ENCODE data around the gene EFR3B.

Gene EFR3B

GRCh38 chr2:25178976-25179375, 137.1 kb downstream of the EFR3B start:
- no peaks in the 10 kb centered on the region for H3K4me1 ChIP-seq (ENCODE audit: insufficient read depth, low read length)
- no peak overlapping the region for H3K9ac ChIP-seq (ENCODE audit: low read depth, low read length)
- H3K4me3 ChIP-seq (ENCODE audit: low read length) = no peak overlapping the region
- H3K27ac ChIP-seq (ENCODE audit: low read length) = no peak overlapping the region
- H3K27me3 ChIP-seq (ENCODE audit: insufficient read depth, low read length) = no peaks in the 10 kb centered on the region; the same call in 1 of the 2 replicates
- no peaks in the 10 kb centered on the region for H3K9me3 ChIP-seq (ENCODE audit: insufficient read depth, low read depth, low read length)
- no peaks in the 10 kb centered on the region for H3K36me3 ChIP-seq (ENCODE audit: insufficient read depth, low read depth, low read length)

DNA sequence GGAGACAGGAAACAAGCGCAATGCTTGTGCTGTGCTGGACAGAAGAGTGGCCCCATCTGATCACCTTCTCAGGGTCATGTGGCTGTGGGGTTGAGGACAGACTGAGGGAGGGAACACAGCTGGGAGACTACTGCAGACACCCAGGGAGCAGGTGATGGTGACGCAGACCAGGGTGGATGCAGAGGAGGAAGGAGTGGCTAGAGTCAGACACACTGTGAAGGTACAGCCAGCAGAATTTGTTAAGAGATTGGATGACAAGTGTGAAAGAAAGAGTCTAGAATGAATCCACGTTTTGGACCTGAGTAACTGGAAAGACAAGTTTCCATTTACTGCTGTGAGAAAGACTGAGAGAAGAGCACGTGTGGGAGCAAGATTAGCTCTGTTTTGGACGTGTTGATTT, 142.4 kb downstream of the EFR3B start:
- Histone ChIP-seq H3K4me1 (ENCODE audit: insufficient read depth, low read length) (no peaks in the 10 kb centered on the region), H3K36me3 (ENCODE audit: insufficient read depth, low read depth, low read length) (no peaks in the 10 kb centered on the region), H3K27ac (ENCODE audit: low read length) (no peak overlapping the region), H3K27me3 (ENCODE audit: insufficient read depth, low read length) (no peaks in the 10 kb centered on the region), H3K4me3 (ENCODE audit: low read length) (no peak overlapping the region), H3K9ac (ENCODE audit: low read depth, low read length) (no peak overlapping the region), H3K9me3 (ENCODE audit: insufficient read depth, low read depth, low read length) (no peaks in the 10 kb centered on the region)

DNA sequence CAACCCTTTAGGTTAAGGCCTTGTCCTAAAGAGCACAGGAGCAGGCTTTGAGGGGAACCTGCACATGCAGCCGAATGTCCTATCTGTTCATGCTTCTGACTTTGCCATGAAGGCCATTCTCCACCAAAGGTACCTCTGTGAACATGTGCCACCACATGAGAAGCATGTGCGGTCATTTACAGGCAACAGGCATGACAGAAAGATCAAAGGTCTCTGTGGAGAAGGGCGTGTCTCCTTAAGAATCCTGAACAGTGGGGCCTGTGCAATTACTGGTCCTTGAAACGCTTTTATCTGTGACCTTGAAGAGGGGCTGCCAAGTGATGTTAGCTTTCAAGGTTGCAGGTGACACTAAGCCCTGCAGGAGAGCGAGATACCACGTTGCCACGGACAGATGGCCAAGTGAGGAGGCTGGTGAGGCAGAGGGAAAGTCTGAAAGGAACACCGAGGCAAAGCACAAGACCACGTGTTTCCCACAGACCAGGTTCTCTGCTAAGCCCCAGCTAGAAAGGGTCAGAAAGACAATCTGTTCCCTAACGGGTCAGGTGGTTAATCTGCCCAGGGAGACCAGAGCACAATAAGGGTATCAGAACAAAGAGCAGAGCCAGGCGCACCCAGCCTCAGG, 146.0 kb downstream of the EFR3B start:
- Histone ChIP-seq H3K27ac (ENCODE audit: low read length) (no peak overlapping the region), H3K36me3 (ENCODE audit: insufficient read depth, low read depth, low read length) (no peaks in the 10 kb centered on the region), H3K4me3 (ENCODE audit: low read length) (no peak overlapping the region), H3K9me3 (ENCODE audit: insufficient read depth, low read depth, low read length) (no peaks in the 10 kb centered on the region), H3K27me3 (ENCODE audit: insufficient read depth, low read length) (no peaks in the 10 kb centered on the region), H3K4me1 (ENCODE audit: insufficient read depth, low read length) (no peaks in the 10 kb centered on the region), H3K9ac (ENCODE audit: low read depth, low read length) (no peak overlapping the region)

DNA sequence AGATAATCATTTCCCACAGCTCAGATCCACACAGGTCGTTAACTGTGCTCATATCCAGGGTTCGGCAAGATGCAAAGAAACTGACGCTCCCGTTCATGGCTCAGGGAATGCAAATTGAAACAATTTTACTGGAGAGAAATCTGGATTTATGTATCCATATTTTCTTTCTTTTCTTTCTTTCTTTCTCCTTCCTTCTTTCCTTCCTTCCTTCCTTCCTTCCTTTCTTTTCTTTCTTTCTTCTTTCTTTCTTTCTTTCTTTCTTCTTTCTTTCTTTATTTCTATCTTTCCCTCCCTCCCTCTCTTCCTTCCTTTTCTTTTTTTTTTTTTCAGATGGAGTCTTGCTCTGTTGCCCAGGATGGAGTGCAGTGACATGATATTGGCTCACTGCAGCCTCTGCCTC, 146.5 kb downstream of the EFR3B start:
- Histone ChIP-seq H3K4me1 (ENCODE audit: insufficient read depth, low read length) (no peaks in the 10 kb centered on the region), H3K27ac (ENCODE audit: low read length) (no peak overlapping the region), H3K36me3 (ENCODE audit: insufficient read depth, low read depth, low read length) (no peaks in the 10 kb centered on the region), H3K27me3 (ENCODE audit: insufficient read depth, low read length) (no peaks in the 10 kb centered on the region), H3K9me3 (ENCODE audit: insufficient read depth, low read depth, low read length) (no peaks in the 10 kb centered on the region), H3K9ac (ENCODE audit: low read depth, low read length) (no peak overlapping the region), H3K4me3 (ENCODE audit: low read length) (no peak overlapping the region)

DNA sequence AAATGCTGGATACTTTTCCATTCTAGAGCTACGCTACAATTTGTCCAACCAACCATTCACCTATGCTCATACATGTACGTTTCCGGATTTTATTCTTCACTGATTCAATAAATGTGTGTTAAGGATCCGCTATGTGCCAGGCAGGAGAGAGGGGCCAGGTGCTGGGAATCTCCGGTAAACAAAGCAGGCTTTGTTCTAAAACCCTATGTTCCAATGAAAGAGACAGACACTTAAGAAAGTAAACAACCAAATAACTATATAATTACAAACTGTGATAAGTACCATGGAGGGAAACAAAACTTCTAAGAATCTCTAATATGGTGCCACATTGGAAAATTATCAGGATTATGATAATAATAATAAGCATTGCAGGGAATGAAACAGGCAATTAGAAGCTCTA, 148.7 kb downstream of the EFR3B start:
- H3K9me3 ChIP-seq (ENCODE audit: insufficient read depth, low read depth, low read length) = no peaks in the 10 kb centered on the region
- no peak overlapping the region for H3K27ac ChIP-seq (ENCODE audit: low read length)
- no peaks in the 10 kb centered on the region for H3K36me3 ChIP-seq (ENCODE audit: insufficient read depth, low read depth, low read length)
- no peak overlapping the region for H3K4me3 ChIP-seq (ENCODE audit: low read length)
- no peak overlapping the region for H3K9ac ChIP-seq (ENCODE audit: low read depth, low read length)
- no peaks in the 10 kb centered on the region for H3K4me1 ChIP-seq (ENCODE audit: insufficient read depth, low read length)
- H3K27me3 ChIP-seq (ENCODE audit: insufficient read depth, low read length) = no peaks in the 10 kb centered on the region

DNA sequence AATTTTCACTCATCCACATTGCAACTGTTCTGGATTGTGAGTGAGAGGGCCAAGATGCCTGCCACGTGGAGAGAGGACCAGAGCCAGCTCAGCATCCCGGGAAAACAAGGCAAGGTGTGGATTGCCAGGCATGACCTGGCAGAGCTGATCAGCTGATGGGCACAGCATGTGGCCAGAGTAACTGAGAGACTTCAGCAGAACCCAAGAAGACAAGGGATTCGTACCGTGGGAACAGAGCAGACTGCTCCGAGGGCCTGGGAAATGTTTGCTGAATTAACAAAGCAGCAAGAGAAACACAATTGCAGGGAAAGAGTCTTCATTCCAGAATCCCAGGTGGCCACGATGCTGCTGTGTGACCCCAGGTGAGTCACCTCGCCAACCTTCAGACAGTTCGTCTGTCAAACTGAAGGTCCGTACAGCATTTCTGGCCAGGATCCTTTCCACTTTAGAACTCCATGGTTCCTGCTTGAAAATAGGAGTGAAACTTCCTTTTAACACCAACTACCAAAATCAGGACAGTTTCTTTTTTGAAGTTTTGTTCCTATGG, 152.8 kb downstream of the EFR3B start:
- H3K9ac ChIP-seq (ENCODE audit: low read depth, low read length) = no peak overlapping the region
- H3K9me3 ChIP-seq (ENCODE audit: insufficient read depth, low read depth, low read length) = no peaks in the 10 kb centered on the region

DNA sequence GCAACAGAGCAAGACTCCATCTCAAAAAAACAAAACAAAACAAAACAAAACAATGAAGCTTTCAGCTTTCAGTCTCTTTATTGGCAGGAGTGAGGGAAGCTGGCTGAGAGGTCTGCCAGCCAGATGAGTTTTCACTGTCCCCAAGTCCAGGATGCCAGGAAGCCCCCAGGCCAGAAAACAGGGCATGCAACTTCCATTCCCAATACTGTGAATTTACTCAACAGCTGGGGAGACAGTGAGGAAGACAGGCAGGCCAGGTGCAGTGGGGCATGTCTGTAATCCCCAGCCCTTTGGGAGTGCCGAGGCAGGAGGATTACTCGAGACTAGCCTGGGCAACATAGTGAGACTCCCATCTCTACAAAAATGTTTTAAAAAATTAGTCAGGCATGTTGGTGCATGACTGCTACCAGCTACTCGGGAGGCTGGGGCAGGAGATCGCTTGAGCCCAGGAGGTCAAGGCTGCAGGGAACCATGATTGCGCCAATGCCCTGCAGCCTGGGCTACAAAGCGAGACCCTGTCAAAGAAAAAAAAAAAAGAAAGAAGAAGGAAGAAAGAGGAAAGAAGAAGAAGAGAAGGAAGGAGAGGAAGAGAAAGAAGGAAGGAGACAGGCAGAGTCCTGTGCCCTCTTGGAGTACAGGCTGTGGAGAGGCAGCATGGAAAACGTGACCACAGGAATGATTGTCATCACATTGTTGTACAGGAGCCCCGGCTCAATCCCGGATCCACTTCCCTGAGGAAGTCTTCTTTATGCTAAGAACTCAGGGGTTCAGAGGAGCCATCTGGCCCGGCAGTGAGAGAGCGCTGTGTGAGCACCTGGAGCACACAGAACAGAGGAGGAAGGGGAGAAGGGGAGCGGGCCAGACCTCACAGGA, 155.7 kb downstream of the EFR3B start:
- Histone ChIP-seq H3K4me1 (ENCODE audit: insufficient read depth, low read length) (no peaks in the 10 kb centered on the region), H3K9me3 (ENCODE audit: insufficient read depth, low read depth, low read length) (no peaks in the 10 kb centered on the region), H3K27ac (ENCODE audit: low read length) (no peak overlapping the region), H3K9ac (ENCODE audit: low read depth, low read length) (no peak overlapping the region), H3K4me3 (ENCODE audit: low read length) (no peak overlapping the region), H3K36me3 (ENCODE audit: insufficient read depth, low read depth, low read length) (no peaks in the 10 kb centered on the region), H3K27me3 (ENCODE audit: insufficient read depth, low read length) (no peaks in the 10 kb centered on the region)

More for the DNA sequence above, 152.8 kb downstream of the EFR3B start:
- Histone ChIP-seq H3K4me3 (ENCODE audit: low read length) (no peak overlapping the region), H3K4me1 (ENCODE audit: insufficient read depth, low read length) (no peaks in the 10 kb centered on the region), H3K27me3 (ENCODE audit: insufficient read depth, low read length) (no peaks in the 10 kb centered on the region), H3K36me3 (ENCODE audit: insufficient read depth, low read depth, low read length) (no peaks in the 10 kb centered on the region), H3K27ac (ENCODE audit: low read length) (no peak overlapping the region)

GRCh38 chr2:25198209-25198525, 156.3 kb downstream of the EFR3B start:
- no peaks in the 10 kb centered on the region for H3K36me3 ChIP-seq (ENCODE audit: insufficient read depth, low read depth, low read length)
- no peak overlapping the region for H3K4me3 ChIP-seq (ENCODE audit: low read length)
- no peak overlapping the region for H3K27ac ChIP-seq (ENCODE audit: low read length)
- H3K27me3 ChIP-seq (ENCODE audit: insufficient read depth, low read length) = no peaks in the 10 kb centered on the region
- no peaks in the 10 kb centered on the region for H3K9me3 ChIP-seq (ENCODE audit: insufficient read depth, low read depth, low read length)
- H3K4me1 ChIP-seq (ENCODE audit: insufficient read depth, low read length) = no peaks in the 10 kb centered on the region
- no peak overlapping the region for H3K9ac ChIP-seq (ENCODE audit: low read depth, low read length)

DNA sequence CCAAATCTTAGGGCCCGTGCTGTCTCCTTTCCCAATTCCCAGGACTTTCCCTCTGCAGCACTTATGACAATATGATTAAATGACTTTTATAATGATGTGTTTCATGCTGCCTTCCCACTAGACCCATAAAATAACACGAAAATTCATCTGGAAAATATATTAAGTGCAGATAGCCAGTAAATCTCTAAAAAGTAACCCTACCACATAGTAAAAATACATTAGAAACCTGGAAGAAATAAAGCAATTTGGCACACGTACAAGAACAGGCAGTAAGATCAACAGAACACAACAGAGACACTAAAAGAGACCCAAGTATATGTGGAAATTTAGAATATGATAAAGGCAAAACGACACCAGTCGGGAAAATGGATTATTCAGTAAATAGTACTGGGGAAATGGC, 156.7 kb downstream of the EFR3B start:
- H3K27ac ChIP-seq (ENCODE audit: low read length) = no peak overlapping the region
- no peak overlapping the region for H3K9ac ChIP-seq (ENCODE audit: low read depth, low read length)
- no peak overlapping the region for H3K4me3 ChIP-seq (ENCODE audit: low read length)
- no peaks in the 10 kb centered on the region for H3K9me3 ChIP-seq (ENCODE audit: insufficient read depth, low read depth, low read length)
- no peaks in the 10 kb centered on the region for H3K27me3 ChIP-seq (ENCODE audit: insufficient read depth, low read length)
- no peaks in the 10 kb centered on the region for H3K4me1 ChIP-seq (ENCODE audit: insufficient read depth, low read length)
- H3K36me3 ChIP-seq (ENCODE audit: insufficient read depth, low read depth, low read length) = no peaks in the 10 kb centered on the region

DNA sequence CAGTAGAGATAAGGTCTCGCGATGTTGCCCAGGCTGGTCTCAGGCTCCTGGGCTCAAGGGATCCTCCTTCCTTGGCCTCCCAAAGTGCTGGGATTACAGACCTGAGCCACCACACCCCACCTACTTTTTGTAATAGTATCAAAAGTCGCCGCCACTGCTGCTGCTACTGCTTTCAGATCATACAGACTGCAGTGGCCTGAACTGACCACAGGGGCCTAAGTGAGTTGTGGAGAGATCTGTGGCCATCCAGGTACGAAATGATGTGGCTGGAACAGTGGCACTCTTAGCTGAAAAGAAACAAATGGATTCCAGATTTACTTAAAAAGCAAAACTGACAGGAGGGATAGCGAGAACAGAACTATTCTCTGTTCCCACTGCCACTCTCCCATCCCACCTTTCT, 159.4 kb downstream of the EFR3B start:
- H3K27ac ChIP-seq (ENCODE audit: low read length) = no peak overlapping the region
- H3K4me1 ChIP-seq (ENCODE audit: insufficient read depth, low read length) = no peaks in the 10 kb centered on the region
- no peaks in the 10 kb centered on the region for H3K9me3 ChIP-seq (ENCODE audit: insufficient read depth, low read depth, low read length)
- H3K36me3 ChIP-seq (ENCODE audit: insufficient read depth, low read depth, low read length) = no peaks in the 10 kb centered on the region
- H3K9ac ChIP-seq (ENCODE audit: low read depth, low read length) = no peak overlapping the region
- H3K27me3 ChIP-seq (ENCODE audit: insufficient read depth, low read length) = no peaks in the 10 kb centered on the region
- no peak overlapping the region for H3K4me3 ChIP-seq (ENCODE audit: low read length)

DNA sequence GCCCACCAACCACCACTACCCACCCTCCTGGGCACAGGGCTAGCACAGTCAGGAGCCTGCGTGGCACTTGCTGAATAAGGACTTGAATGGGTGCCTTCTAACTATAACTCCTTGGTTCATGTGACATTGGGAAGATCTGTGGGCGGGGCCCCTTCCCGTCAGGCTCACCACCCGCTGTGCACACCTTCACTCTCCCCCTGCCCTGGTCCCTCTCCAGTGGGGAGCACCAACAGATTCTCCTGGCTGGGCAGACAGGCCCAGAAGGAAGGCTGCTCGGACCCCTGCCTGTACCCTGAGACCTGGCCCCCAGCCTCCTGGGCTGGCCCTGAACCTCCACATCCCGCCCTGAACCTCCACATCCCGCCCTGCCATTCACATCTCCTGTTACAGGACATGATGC, 159.9 kb downstream of the EFR3B start:
- Histone ChIP-seq H3K9me3 (ENCODE audit: insufficient read depth, low read depth, low read length) (no peaks in the 10 kb centered on the region), H3K27me3 (ENCODE audit: insufficient read depth, low read length) (no peaks in the 10 kb centered on the region), H3K36me3 (ENCODE audit: insufficient read depth, low read depth, low read length) (no peaks in the 10 kb centered on the region), H3K4me3 (ENCODE audit: low read length) (no peak overlapping the region), H3K4me1 (ENCODE audit: insufficient read depth, low read length) (peaks cover under 1% of the 10 kb centered on the region; the same call in 1 of the 2 replicates), H3K27ac (ENCODE audit: low read length) (no peak overlapping the region), H3K9ac (ENCODE audit: low read depth, low read length) (no peak overlapping the region)

DNA sequence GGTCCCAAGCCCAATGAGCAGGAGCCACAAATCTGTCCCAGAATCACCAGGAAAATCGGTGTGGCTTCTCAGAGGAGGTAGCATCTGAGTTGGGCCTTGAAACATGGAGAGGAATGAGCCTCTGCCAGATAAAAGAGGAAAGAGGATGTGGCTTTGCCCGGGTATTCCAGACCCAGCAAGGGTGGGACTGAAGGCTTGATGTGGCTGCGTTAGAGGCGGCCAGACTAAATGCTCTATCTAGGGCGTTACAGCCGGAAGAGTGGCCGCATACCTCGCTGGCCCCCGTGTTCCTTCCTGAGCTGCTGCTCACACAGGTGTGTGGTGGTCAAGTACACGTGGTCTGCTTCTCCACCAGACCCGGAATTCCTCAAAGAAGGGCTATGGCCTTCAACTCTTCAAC, 160.4 kb downstream of the EFR3B start:
- peaks cover 3% of the 10 kb centered on the region; the same call in 1 of the 2 replicates for H3K4me1 ChIP-seq (ENCODE audit: insufficient read depth, low read length)
- H3K36me3 ChIP-seq (ENCODE audit: insufficient read depth, low read depth, low read length) = no peaks in the 10 kb centered on the region
- no peak overlapping the region for H3K27ac ChIP-seq (ENCODE audit: low read length)
- no peaks in the 10 kb centered on the region for H3K9me3 ChIP-seq (ENCODE audit: insufficient read depth, low read depth, low read length)
- H3K4me3 ChIP-seq (ENCODE audit: low read length) = no peak overlapping the region
- H3K9ac ChIP-seq (ENCODE audit: low read depth, low read length) = no peak overlapping the region
- no peaks in the 10 kb centered on the region for H3K27me3 ChIP-seq (ENCODE audit: insufficient read depth, low read length)

Data from iPS-20b (cell line).